Progenitor cell of endocrine pancreas (in vitro differentiated cells): Measurements from ENCODE around the gene HK2. TPM values are rescaled to one million over a fixed set of nuclear protein-coding genes. Genes with fewer than 3 reads are reported as not detected.
A peak's percentile ranks its signal among the peaks of the same experiment; 100 is the strongest.

Experiments used
- DNase-seq: peaks from one replicate; pipeline ENCODE4 v3.0.0; 2021; ENCODE audit warnings: low spot score; ENCODE audit not compliant: unreplicated experiment
- H3K27ac Mint-ChIP-seq: 2 replicates; pipeline ENCODE4 v1.8.0; 2021; ENCODE audit warnings: mild to moderate bottlenecking, moderate library complexity, mixed read lengths
- H3K27me3 Mint-ChIP-seq: 2 replicates; pipeline ENCODE4 v1.8.0; 2021; ENCODE audit warnings: mixed read lengths
- H3K36me3 Mint-ChIP-seq: 2 replicates; pipeline ENCODE4 v1.8.0; 2022; ENCODE audit warnings: mixed read lengths; ENCODE audit not compliant: insufficient read depth
- H3K4me1 Mint-ChIP-seq: 2 replicates; pipeline ENCODE4 v1.8.0; 2021; ENCODE audit warnings: low read depth, mixed read lengths
- H3K4me3 Mint-ChIP-seq: 2 replicates; pipeline ENCODE4 v1.8.0; 2021; ENCODE audit warnings: low read depth, mild to moderate bottlenecking, moderate library complexity, mixed read lengths
- H3K9me3 Mint-ChIP-seq: 2 replicates; pipeline ENCODE4 v1.8.0; 2021; ENCODE audit warnings: low read depth, mixed read lengths
- total RNA-seq: library from RNA; stranded (reverse); gene quantifications from 2 replicates; pipeline ENCODE4 v1.2.1, GENCODE V29; 2021
- TF ChIP-seq, protein P1 (sequence below): fragments of 200-600 bp; sonication (generic); IDR thresholded peaks from one replicate; pipeline ENCODE4 v1.5.0; 2021; ENCODE audit warnings: antibody characterized with exemption, mild to moderate bottlenecking; ENCODE audit not compliant: unreplicated experiment

HK2 gene
- total RNA-seq, 1 donor from 2014 or later: 18.2 TPM

DNA sequence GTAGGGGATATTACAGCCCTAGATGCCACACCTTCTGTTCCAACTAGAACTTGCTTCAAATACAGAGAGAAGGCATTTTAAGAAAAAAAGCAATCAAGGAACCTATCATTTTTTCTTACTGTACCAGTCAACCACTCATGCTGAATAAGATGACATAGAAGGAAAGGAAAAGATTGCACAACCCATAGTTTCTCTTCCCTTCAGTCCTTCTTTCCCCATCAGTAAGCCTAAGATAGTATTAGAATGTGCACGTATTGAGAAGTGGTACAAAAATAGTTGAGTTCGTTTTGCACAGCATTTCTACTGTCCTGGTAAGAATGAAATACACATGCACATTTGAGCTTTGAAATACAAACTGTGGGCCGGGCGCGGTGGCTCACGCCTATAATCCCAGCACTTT is 27.0 kb upstream of the HK2 start:
- H3K27ac Mint-ChIP-seq: no peak overlapping the region
- H3K4me3 Mint-ChIP-seq: no peak overlapping the region
- DNase-seq: no peak
- no peaks in the 10 kb centered on the region for H3K4me1 Mint-ChIP-seq
- TF ChIP-seq, protein P1, sequence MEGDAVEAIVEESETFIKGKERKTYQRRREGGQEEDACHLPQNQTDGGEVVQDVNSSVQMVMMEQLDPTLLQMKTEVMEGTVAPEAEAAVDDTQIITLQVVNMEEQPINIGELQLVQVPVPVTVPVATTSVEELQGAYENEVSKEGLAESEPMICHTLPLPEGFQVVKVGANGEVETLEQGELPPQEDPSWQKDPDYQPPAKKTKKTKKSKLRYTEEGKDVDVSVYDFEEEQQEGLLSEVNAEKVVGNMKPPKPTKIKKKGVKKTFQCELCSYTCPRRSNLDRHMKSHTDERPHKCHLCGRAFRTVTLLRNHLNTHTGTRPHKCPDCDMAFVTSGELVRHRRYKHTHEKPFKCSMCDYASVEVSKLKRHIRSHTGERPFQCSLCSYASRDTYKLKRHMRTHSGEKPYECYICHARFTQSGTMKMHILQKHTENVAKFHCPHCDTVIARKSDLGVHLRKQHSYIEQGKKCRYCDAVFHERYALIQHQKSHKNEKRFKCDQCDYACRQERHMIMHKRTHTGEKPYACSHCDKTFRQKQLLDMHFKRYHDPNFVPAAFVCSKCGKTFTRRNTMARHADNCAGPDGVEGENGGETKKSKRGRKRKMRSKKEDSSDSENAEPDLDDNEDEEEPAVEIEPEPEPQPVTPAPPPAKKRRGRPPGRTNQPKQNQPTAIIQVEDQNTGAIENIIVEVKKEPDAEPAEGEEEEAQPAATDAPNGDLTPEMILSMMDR: no peak
- H3K9me3 Mint-ChIP-seq: peaks cover 3% of the 10 kb centered on the region
- no peaks in the 10 kb centered on the region for H3K36me3 Mint-ChIP-seq
- H3K27me3 Mint-ChIP-seq: peaks cover 12% of the 10 kb centered on the region

DNA sequence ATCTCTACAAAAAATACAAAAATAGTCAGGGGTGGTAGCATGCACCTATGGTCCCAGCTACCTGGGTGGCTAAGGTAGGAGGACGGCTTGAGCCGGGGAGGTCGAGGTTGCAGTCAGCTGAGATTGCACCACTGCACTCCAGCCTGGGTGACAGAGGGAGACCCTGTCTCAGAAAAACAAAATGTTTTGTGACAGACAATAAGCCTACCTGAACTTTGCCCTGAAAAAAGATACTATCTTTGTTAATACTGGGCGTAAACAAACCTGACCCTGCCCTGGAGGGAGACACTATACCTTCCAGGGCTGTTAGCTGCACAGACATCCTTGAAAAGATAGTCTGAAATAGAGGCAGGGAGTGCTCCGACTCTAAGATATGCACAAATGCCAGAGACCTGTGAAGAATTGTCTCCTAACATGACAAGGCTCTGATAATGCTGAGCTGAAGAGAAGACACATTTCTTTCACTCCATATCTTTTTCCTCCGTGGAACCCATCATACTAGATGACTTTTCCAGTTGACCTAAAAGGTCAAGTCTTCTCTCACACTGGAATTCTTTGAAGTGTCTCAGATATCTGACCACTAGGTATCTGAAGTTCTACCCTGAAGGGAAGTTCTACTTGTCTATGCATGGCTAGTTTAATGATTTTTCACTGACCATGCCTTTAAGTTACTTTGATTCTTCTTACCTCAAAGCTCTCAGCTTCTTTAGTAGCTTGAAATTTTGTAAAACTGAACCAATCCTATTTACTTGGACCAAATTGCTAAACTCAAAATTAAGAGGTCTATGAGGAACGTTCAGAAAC is 20.9 kb upstream of the HK2 start:
- TF ChIP-seq, protein P1: no peak
- Mint-ChIP-seq H3K4me1 (peaks cover 22% of the 10 kb centered on the region), H3K27me3 (peaks cover 33% of the 10 kb centered on the region), H3K36me3 (no peaks in the 10 kb centered on the region), H3K4me3 (no peak overlapping the region), H3K27ac (no peak overlapping the region), H3K9me3 (no peaks in the 10 kb centered on the region)
- no peak for DNase-seq

DNA sequence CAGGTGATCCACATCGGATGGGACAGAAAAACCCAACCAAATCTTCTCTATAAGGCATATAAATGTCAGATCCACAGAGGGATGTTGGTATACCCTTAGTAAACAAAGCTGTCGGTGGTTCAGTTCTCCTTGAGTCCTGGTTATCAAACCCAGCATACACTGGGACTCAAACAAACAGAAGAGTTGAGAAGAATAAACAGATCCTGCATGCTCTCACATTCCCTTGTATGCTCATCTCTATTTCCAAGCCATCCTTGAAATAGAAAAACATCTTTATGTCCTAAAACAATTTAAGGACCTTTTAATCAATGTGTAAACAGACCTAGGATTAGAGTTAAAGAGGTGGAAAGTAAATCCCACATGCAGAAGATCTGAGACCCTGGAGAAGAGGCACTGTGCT is 19.8 kb upstream of the HK2 start:
- Mint-ChIP-seq H3K4me1 (peaks cover 22% of the 10 kb centered on the region), H3K36me3 (no peaks in the 10 kb centered on the region), H3K27ac (no peak overlapping the region), H3K9me3 (no peaks in the 10 kb centered on the region), H3K27me3 (peaks cover 33% of the 10 kb centered on the region), H3K4me3 (no peak overlapping the region)
- DNase-seq: no peak
- TF ChIP-seq, protein P1: no peak

DNA sequence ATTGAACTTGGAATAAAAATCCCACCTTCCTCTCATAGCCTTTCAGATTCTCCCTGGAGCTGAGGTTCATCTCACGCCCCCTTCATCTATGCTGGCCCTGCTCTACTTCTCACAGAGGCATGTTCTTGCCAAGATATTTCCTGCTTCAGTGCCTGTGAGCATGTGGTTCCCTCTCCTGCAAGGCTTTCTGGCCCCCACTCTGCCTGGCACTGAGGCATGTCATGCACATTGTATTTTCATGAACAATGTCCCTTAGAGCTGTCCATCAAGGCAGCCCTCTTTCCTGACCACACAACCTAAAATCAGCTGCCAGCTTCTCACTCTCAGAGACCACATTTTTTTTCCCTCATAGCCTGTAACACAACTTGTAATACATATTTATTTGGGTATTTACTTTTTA is 18.0 kb upstream of the HK2 start:
- no peaks in the 10 kb centered on the region for H3K9me3 Mint-ChIP-seq
- no peaks in the 10 kb centered on the region for H3K36me3 Mint-ChIP-seq
- DNase-seq: no peak
- H3K4me3 Mint-ChIP-seq: no peak overlapping the region
- peaks cover 22% of the 10 kb centered on the region for H3K4me1 Mint-ChIP-seq
- H3K27ac Mint-ChIP-seq: no peak overlapping the region
- TF ChIP-seq, protein P1: no peak
- H3K27me3 Mint-ChIP-seq: peaks cover 29% of the 10 kb centered on the region

DNA sequence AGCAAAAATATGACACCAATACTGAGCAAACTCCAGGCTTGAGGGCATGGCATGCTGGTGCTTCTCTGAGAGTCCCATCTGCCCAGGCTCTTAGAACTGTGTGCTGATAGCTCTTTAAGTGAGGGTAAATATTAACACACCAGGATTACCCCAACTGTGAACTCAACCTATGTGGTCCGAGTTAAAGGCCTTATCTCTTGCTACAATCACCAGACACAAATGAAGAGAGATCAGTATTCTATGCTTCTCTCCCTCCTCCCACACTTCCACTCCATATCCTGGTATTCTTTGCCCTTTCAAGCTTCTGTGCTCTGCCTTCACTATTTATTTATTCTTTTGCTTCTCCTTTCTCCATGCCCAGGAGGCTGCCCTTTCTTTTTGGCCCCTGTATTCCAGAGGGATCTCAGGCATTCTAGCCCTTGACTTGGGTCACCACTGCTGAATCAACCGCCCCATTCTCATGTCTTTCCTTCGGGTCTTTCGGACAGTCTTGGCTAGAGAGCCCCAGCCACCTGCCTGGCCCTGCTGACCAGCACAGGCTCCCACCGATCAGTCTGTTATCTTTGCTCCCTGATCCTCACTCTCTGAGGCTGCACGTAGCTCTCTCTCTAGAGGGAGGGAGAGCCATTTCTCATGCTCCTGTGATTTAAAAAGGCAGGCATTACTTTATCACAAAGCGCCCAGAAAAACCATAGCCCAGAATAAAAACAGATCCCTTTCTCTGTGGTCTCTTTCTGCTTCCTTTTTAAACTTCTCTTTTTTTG is 17.2 kb upstream of the HK2 start:
- peaks cover 22% of the 10 kb centered on the region for H3K27me3 Mint-ChIP-seq
- peaks cover 23% of the 10 kb centered on the region for H3K4me1 Mint-ChIP-seq
- no peak for DNase-seq
- H3K27ac Mint-ChIP-seq: peak overlapping the region; percentile 43
- no peaks in the 10 kb centered on the region for H3K36me3 Mint-ChIP-seq
- no peaks in the 10 kb centered on the region for H3K9me3 Mint-ChIP-seq
- peak overlapping the region; percentile 12 for H3K4me3 Mint-ChIP-seq
- TF ChIP-seq, protein P1: no peak
